OCI-LY3 (cell line): ENCODE data around the gene EHHADH.

Source experiments
- EZH2phosphoT487 ChIP-seq: fragments of 200-600 bp; shearing (Covaris generic); IDR thresholded peaks from 2 replicates; pipeline ENCODE4 v1.6.1; 2018; ENCODE audit warnings: antibody characterized with exemption, mixed run types, low read depth
- TF ChIP-seq, protein P1 (sequence below): fragments of 200-600, 300-600 bp; sonication (generic); IDR thresholded peaks from 2 replicates; pipeline ENCODE4 v1.5.1; 2014; ENCODE audit warnings: antibody characterized with exemption, low read length, low read depth

DNA sequence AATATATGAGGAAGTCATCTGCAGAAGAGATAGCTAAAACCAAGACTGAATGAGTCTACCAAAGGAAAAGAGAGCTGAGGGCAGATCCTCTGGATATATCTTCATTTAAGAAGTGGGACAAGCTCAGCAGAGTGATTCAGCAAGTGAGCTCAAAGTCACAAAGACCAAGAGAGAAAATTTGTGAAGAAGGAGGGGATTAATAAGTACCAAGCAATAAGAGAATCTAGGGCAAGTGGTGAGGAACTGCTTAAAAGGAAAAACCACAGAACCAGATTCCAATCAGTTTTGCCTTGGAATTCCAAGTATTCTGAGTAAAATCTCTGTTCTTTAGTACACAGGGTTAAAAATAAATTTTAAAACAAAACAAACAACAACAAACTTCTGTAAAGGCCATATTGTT, 3.6 kb downstream of the EHHADH start:
- no peak for TF ChIP-seq EZH2phosphoT487
- TF ChIP-seq, protein P1, sequence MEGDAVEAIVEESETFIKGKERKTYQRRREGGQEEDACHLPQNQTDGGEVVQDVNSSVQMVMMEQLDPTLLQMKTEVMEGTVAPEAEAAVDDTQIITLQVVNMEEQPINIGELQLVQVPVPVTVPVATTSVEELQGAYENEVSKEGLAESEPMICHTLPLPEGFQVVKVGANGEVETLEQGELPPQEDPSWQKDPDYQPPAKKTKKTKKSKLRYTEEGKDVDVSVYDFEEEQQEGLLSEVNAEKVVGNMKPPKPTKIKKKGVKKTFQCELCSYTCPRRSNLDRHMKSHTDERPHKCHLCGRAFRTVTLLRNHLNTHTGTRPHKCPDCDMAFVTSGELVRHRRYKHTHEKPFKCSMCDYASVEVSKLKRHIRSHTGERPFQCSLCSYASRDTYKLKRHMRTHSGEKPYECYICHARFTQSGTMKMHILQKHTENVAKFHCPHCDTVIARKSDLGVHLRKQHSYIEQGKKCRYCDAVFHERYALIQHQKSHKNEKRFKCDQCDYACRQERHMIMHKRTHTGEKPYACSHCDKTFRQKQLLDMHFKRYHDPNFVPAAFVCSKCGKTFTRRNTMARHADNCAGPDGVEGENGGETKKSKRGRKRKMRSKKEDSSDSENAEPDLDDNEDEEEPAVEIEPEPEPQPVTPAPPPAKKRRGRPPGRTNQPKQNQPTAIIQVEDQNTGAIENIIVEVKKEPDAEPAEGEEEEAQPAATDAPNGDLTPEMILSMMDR = no peak
